Activated CD4-positive, alpha-beta T cell treated with anti-CD3 and anti-CD28 coated beads, Interleukin-2, amount 50 U/mL, for 4 hours (primary cell): ENCODE measurements around the gene RASGRP3.
A peak's percentile ranks its signal among the peaks of the same experiment; 100 is the strongest.
"Not testable (repeated sequence)": the region's sequence is repeated elsewhere in the genome, so short reads cannot be mapped to it uniquely, and the experiment has no call there.

ENCODE experiments used
- DNase-seq, 2 experiments: peaks; one replicate each; pipeline ENCODE4 v3.0.0-alpha.2; 2020

RASGRP3 gene, protein sequence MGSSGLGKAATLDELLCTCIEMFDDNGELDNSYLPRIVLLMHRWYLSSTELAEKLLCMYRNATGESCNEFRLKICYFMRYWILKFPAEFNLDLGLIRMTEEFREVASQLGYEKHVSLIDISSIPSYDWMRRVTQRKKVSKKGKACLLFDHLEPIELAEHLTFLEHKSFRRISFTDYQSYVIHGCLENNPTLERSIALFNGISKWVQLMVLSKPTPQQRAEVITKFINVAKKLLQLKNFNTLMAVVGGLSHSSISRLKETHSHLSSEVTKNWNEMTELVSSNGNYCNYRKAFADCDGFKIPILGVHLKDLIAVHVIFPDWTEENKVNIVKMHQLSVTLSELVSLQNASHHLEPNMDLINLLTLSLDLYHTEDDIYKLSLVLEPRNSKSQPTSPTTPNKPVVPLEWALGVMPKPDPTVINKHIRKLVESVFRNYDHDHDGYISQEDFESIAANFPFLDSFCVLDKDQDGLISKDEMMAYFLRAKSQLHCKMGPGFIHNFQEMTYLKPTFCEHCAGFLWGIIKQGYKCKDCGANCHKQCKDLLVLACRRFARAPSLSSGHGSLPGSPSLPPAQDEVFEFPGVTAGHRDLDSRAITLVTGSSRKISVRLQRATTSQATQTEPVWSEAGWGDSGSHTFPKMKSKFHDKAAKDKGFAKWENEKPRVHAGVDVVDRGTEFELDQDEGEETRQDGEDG

DNA sequence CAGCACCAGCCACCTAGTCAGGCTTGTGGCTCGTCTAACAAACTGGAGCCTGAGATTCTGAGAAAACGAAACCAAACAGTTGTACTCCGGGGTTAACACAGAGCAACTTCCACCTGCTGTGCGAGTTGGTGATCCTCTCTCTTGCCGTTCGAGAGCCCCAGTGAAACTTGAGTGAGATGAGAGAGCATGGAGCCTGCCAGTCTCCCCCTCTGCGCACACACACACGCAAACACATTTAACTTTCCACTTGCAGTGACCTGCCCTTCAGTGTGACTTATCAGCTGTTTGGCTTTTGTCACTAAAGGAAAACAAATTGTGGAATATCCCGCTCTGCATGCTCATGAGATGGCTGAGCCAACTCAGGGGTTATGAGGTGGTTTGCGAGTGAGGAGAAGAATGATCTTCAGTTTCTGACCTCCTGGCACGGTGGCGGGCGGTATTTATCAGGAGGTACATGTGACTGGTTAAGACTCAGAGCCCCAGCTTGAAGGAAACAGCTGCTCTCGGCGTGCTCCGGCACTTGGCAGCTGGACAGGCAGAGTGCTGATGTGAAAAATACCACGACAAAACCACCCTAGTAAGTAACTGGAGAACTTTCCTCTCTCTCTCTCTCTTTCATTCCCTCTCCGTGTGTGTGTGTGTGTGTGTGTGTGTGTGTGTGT lies at the start of gene RASGRP3:
Gene RASGRP3, plus strand, starts transcription at position 519 of the 662 bp plus-strand sequence. CDS start 38,488 bp downstream, outside the sequence.
- peak; percentile 49 to 56 for DNase-seq

DNA sequence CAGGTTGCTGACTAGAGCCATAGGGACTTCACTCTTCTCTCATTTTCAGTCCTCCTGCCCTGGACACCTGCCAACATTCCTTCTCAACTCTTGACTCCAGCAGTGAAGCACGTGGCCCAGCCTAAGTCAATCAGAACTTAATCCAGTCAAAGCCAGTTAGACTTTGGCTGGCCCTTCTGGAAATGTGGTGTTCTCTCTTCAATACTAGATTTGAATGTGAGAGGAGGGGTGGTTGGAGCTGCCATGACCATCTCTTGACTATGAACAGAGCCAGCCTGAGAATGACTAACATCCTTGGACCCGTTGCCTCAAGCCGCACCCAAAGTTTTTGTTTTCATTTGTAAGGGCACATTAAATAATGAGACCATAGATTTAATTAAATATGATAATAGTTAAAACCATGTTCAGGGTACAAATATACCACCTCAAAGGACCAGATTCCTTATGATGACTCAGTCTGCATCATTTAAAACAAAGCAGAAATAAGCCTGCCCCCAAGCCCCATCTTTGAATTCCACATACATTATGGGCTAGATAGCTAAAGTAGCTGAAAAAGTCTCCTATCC lies 49.7 kb upstream of the RASGRP3 start:
- DNase-seq, result no peak

DNA sequence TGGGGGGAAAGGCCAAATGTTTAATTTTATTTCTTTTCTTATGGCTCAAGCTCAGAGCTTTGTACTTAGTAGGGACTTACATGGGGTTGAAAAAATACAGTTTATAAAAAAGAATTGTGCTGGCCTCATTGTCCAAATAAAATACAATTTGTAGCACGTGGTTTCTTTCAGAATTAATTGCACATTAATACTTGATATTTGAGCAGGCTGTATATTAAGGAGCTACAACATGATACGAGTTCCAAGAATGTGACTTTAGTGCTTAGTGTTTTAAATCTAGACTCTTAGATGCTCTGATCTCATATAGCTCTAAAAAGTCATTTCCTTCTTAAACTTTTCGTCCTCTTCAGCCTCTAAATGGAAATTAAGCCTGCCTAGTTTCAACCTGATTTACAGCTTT lies 46.4 kb upstream of the RASGRP3 start:
- DNase-seq, result no peak

DNA sequence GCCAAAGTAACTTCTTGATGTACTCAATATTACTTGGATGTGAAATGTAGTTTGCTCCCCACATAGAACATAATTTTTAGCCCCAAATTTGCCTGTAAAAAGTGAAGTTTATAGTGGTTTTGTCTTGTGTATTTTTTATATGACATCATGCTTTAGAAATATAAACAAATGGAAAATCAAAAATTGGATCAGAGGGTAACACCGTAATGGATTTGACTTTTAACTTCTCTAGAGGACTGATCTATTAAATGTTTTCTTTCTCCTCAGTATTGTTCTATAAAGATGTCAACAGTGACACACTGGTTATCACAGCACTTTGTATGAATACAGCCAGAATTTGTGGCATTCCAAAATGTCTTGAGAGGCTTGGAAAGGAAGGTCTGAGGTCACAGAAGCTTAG lies 45.6 kb upstream of the RASGRP3 start:
- no peak for DNase-seq

- no peak for DNase-seq
Observed at GRCh38 chr2:33432871-33433270, 43.6 kb upstream of the RASGRP3 start.

- DNase-seq, result no peak
Observed at GRCh38 chr2:33433279-33434235, 42.9 kb upstream of the RASGRP3 start.

DNA sequence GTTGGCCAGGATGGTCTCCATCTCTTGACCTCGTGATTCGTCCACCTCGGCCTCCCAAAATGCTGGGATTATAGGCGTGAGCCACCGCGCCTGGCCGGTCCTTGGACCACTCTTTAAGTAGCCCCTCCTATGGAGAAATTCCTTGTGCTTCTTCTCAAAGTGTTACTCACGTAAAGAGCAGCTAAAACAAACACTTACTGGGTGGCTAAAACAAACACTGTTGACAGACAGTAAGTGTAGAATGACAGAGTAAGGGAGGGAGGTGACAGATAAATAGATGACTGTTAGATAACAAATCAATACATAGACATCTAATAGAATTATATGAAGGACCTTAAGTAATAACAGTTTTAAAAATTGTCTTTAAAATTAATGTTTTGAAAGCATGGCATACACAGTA lies 40.9 kb upstream of the RASGRP3 start:
- no peak for DNase-seq

DNA sequence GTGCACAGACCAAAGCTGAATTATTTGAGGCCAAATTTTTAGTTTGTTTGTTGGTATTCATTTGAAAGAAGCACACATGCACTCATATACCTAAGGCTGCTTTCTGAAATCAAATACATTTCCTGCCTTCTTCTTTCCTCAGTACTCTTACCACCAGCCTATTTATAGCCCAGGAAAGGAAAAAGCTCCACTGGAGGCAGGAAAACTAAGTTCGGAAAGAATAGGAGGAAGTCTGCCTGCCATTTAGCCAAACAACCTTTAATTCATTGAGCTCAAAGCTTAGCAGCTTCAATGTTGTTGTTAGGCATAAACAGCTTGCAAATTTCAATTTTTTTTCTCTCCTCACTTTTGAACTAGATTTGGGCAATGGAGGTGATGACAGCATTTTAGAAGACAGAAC lies 40.4 kb upstream of the RASGRP3 start:
- no peak for DNase-seq

DNA sequence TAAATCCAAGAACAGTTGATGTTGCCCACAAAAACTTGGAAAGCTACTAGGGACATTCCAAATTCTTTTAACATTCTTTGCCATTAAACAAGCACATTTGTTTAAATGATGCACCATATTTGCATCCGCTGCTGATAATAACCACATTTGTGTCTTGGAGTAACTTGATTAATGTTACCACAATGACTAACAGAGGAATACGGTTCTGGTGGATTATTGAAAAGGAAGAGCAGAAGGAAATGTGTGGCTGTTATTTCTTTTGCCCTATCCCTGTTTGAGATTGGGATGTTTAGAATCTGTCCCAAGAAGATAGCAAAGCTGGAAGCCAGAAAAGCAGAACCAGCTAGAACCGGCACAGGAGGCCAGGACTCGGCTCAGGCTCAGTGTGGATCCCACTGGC lies 39.2 kb upstream of the RASGRP3 start:
- no peak for DNase-seq

GRCh38 chr2:33437815-33438214 lies 38.6 kb upstream of the RASGRP3 start:
- no peak for DNase-seq

DNA sequence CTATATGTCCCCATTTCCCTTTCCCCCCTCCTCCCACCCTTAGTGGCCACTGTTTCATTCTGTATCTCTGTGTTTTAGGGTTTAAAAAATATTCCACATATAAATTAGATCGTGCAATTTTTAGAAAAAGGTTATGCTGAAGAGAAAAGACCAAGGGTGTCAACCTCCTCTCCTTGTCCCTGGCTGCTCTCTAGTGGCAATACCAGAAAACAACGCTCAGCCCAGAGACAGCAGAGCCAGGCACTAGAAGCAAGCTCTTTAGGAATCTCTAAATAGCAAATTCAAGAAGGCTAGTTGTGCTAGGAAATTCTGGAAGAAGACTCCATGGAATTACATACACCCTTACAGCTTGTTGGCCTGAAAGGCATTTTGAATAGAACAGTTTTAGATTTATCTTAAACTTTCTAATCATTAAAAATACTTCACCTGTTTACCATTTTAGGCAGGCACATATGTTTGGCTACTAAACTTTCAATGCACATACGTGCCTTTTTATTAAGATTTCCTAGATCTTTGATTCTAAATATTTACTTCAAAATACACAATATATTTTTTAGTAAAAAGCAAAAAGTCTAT lies 35.1 kb upstream of the RASGRP3 start:
- DNase-seq, result no peak

DNA sequence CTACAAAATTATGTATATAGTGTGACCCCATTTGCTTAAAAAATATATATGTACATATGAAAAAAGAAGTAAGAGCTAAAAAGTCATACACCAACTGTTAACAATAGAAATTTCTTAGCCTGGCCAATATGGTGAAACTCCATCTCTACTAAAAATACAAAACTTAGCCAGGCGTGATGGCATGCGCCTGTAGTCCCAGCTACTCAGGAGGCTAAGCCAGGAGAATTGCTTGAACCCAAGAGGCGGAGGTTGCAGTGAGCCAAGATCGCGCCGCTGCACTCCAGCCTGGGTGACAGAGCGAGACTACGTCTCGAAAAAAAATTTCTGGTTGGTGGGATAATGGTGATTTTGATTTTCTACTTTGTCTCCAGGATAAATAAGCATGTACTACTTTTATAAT lies 34.4 kb upstream of the RASGRP3 start:
- not testable (repeated sequence) for DNase-seq

GRCh38 chr2:33442528-33443079 lies 33.8 kb upstream of the RASGRP3 start:
- no peak for DNase-seq

DNA sequence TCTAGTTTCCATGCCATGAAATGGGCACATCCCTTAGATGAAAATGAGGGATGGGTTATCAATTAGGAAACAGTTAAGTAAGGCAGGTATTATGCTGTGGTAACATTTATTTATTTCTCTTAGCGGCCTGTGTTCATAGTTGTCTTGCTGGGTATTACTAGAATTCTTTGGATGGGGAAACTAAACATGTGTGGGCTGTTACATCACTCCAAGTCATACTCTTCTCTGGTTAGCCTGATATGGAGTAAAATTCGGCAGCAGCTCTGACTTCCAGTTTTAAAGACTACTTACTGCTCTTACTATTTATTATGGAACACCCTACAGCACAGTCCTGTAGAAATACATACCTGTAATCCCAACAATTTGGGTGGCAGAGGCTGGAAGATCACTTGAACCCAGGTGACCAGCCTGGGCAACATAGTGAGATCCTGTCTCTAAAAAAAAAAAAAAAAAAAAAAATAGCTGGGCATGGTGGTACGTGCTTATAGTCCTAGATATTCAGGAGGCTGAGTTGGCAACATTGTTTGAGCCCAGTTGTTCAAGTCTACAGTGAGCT lies 33.1 kb upstream of the RASGRP3 start:
- no peak for DNase-seq

DNA sequence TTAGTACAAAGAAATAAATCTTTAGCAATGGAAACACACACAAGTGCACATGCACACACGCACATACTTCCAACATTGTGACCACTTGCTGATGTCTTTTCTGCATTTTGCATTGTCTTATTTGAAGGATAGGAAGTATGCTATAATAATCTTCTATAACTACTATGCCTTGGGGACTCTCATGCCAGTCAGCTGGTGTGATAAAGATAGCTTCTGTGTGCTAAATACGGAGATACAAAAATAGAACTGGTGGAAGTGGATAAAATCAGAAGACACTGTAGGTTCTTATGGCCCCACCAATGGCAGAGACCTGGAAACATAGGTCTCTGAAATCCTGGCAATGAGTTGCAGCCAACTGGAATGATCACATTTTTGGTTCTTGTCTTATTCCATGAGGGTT lies 31.5 kb upstream of the RASGRP3 start:
- no peak for DNase-seq

DNA sequence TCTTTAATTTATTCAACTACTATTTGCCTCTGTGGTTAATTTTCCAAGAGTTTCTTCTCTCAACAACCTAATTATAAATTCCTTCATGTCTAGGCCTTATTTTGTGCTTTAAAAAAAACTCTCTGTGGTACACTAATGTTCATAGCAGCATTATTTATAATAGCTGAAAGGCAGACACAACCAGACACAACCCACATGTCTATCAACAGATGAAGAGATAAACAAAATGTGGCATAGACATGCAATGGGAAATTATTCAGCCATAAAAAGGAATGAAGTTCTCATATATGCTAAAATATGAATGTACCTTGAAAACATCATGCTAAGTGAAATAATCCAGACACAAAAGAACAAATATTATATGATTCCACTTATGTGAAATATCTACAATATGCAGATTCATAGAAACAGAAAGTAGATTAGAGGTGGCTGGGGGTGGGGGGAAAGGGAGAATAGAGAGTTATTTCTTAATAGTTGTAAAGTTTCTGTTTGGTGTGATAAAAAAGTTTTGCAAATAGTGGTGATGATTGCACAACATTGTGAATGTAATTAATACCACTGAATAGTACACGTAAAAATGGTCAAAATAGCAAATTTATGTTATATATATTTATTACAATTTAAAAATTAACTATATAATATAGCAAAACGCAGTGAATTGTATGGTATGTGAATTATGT lies 28.1 kb upstream of the RASGRP3 start:
- DNase-seq, result no peak

GRCh38 chr2:33451214-33451613 lies 25.2 kb upstream of the RASGRP3 start:
- DNase-seq, result no peak

- no peak for DNase-seq
Observed at GRCh38 chr2:33451825-33452224, 24.6 kb upstream of the RASGRP3 start.

DNA sequence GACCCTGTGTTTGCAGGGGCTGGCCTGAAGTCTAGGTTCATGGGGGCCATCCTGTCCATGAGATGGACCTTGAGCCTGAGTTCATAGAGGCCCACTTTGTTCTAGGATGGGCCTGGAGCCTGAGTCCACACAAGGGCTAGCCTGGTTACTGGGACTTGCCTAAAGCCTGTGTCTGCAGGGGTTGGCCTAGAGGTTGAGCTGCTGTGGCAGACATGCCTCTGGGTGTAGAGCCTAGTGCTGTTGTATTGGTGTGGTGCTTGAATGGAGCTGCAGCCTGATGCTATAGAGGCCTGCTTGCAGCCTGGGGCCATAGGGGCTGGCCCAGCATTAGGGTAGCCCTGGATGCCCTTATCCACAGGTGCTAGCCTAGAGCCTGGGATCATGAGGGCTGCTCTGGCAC lies 23.9 kb upstream of the RASGRP3 start:
- DNase-seq, result no peak

DNA sequence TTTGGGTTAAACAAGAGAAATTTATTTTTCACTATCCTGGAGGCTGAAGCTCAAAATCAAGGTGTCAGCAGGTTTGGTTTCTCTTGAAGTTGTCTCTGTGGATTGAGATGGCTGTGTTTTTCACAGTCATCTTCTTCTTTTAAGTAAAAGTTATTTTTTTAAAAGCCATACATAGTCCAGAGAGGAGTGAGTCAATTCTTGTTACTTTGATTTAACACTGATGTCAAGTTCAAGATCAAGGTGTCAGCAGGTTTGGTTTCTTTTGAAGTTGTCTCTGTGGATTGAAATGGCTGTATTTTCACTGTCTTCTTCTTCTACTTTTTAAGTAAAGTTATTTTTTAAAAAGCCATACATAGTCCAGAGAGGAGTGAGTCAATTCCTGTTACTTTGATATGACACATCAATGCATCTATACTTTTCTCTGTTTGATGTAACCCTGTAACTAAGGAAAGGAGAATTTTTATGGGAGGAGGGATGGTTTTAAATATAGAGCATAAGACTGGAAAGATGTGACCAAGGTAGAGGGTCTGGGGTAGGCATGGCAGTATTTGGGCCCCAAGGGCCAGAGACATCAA lies 22.5 kb upstream of the RASGRP3 start:
- DNase-seq, result no peak
